GM12873 (cell line): ENCODE data around the gene SEMA4B.

ENCODE experiments used
- TF ChIP-seq, protein P1 (sequence below): IDR thresholded peaks from 2 replicates; pipeline ENCODE4 v1.5.1; 2012; ENCODE audit warnings: low read depth, mild to moderate bottlenecking, moderate library complexity, low read length, control low read depth; ENCODE audit not compliant: insufficient read depth; ENCODE audit errors: missing control alignments

Gene SEMA4B

DNA sequence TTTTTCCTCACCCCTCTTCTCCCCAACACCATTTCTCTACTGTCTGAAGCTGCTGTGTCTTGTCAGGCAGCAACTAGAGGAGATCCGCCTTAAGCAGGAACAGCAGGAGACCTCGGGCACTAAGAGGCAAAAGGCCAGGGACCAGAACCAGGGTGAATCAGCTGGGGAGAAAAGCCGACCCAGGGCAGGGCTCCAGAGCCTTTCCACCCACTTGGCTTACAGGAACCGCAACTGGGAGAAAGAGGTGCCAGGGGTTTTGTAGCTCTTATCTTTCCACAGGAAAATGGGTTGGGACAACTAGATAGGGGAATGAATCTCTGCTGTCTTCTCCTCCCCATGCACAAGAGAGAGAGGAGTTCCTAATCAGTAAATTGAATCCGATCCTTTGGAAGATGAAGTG is 61.3 kb downstream of the SEMA4B start:
- TF ChIP-seq, protein P1, sequence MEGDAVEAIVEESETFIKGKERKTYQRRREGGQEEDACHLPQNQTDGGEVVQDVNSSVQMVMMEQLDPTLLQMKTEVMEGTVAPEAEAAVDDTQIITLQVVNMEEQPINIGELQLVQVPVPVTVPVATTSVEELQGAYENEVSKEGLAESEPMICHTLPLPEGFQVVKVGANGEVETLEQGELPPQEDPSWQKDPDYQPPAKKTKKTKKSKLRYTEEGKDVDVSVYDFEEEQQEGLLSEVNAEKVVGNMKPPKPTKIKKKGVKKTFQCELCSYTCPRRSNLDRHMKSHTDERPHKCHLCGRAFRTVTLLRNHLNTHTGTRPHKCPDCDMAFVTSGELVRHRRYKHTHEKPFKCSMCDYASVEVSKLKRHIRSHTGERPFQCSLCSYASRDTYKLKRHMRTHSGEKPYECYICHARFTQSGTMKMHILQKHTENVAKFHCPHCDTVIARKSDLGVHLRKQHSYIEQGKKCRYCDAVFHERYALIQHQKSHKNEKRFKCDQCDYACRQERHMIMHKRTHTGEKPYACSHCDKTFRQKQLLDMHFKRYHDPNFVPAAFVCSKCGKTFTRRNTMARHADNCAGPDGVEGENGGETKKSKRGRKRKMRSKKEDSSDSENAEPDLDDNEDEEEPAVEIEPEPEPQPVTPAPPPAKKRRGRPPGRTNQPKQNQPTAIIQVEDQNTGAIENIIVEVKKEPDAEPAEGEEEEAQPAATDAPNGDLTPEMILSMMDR = no peak

DNA sequence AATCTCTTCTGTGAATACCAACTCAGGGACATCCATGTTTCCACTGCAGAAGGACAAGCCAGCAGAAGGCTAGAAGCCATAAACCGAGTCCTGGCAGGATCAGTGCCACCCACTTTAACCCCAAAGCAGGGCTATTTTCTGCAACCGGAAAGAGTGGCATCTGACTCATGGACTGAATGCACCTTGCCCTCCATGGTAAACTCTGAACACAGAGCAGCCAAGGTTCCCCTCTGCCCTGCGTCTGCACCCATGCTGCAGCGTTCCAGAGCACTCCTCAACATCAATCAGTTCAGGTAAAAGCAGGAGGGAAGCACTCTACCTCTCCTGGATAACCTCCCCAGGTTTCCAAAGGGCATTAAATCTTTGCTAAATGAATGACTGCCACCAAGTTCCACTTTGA is 63.5 kb downstream of the SEMA4B start:
- TF ChIP-seq, protein P1 = no peak

DNA sequence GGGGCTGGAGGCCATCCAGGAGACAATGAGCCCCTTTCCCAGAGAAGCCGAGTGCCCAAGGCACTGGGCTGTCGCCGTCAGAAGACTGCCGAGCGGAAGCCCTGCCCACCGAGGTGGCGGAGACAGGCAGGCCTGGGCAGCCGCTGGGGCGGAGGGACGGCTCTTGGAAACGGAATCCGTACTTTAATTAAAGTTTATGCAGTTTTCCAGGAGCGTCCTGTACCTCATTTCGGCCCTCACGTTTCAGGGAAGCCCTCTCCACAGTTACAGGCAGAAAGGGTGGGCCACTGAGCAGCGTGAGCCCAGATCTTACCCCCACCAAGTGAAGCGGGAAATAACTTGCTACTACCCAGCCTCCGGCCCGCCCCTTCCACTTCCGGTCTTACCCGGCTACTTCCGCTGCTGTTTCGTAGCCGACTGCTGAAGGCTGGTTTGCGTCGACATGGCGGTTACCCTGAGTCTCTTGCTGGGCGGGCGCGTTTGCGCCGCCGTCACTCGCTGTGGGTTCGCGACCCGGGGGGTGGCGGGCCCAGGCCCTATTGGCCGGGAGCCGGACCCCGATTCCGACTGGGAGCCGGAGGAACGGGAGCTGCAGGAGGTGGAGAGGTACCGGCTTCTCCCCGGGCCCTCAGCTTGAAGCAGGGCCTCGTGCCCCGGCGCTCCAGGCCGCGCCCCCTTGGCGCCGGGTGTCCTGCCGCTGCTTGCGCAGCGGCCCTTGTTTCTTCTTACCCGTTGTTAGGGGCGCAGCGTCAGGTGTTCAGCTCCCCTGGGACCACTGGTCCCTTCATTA is 64.3 kb downstream of the SEMA4B start, which contains the start of gene NGRN:
TSS of gene NGRN (plus strand) at position 402 of the 790 bp plus-strand sequence. CDS start at position 443, 41 bp downstream.
- TF ChIP-seq, protein P1 = no peak

DNA sequence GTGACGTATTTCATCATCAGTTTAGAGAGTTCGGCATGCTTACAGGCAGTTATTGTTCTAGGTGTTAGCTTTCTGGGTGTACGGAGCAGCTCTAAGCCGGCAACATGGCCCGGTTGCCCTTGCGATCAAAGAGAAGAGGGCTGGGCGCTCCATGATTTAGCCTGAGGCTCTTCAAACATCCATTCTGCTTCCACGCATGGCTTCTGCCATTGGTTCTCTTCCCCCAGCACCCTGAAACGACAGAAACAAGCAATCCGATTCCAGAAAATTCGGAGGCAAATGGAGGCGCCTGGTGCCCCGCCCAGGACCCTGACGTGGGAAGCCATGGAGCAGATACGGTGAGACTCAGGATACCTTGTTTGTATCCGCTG is 64.9 kb downstream of the SEMA4B start:
- TF ChIP-seq, protein P1 = no peak

DNA sequence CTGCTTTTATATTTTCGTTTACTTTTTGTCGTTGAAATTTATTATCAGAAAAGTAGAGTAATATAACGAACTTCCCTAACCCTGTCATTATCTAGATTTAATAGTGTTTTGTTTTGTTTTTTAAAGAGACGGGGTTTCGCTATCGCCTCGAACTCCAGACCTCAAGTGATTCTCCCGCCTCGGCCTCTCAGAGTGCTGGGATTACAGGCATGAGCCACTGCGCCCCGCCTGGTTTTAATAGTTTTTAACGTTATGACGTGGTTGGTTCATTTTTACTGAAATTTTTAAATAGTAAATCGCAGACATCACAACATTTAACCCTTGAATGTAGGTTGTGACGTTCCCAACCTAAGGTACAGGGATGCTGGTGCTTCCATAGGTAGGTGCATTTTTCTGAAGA is 65.4 kb downstream of the SEMA4B start:
- TF ChIP-seq, protein P1 = no peak

DNA sequence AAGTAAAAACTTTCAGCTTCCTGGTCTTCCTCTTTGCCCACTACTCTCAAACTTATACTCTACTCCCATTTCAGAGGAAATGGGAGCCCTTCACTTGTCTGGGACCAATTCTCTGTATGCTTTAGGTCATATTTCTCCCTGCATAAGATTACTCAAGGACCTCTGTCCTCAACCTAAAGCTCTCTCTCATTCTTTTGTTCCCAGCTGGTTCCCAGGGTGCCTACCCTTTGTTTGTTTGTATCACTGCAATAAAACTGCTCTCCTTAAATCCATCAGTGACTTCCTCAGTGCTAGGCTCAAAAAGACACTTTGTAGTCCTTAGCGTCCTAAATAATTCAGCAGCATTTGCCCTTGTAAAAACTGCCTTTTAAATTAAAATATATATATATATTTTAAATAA is 67.3 kb downstream of the SEMA4B start:
- TF ChIP-seq, protein P1 = no peak

DNA sequence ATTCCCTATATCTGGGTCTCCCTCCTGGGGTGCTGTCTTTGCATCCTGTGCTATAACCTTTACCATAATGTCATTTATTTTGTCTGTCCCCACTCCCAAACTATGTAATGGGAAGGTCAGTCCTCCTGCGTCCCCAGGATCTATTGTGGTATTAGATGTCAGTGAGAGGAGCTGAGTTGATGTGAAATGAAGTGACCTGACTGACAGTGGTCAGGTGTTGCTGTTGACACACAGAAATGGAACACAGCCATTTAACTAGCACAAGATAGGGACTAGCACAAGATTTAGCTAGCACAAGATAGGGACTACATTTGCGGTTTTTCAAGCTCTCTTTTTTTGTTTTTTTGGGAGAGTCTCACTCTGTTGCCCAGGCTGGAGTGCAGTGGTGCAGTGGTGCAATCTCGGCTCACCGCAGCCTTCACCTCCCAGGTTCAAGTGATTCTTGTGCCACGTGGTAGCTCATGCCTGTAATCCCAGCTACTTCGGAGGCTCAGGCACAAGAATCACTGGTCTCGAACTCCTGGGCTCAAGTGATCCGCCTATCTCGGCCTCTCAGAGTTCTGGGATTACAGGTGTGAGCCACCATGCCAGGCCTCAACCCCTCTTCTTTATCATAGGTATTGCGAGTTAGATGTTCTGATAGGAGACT is 69.5 kb downstream of the SEMA4B start:
- TF ChIP-seq, protein P1 = no peak
